ENCODE results near the gene GMEB2. TPM values are rescaled to one million over a fixed set of nuclear protein-coding genes. Genes with fewer than 3 reads are reported as not detected.
"Not testable (repeated sequence)": the region's sequence is repeated elsewhere in the genome, so short reads cannot be mapped to it uniquely, and the experiment has no call there.

Gene GMEB2
- total RNA-seq, 1 experiment from 2014 or later: 15.0 TPM

- no peak for DNase-seq (ENCODE audit: low spot score)
Observed at GRCh38 chr20:63573647-63574131, 53.2 kb downstream of the GMEB2 start.

GRCh38 chr20:63572788-63573646 lies 53.9 kb downstream of the GMEB2 start:
- DNase-seq (ENCODE audit: low spot score): no peak

- no peak for DNase-seq (ENCODE audit: low spot score)
Observed at GRCh38 chr20:63572071-63572787, 54.7 kb downstream of the GMEB2 start.

GRCh38 chr20:63571087-63571478 lies 55.8 kb downstream of the GMEB2 start:
- DNase-seq (ENCODE audit: low spot score): not testable (repeated sequence)

- no peak for DNase-seq (ENCODE audit: low spot score)
Observed at GRCh38 chr20:63570281-63571086, 56.4 kb downstream of the GMEB2 start.

- no peak for DNase-seq (ENCODE audit: low spot score)
Observed at GRCh38 chr20:63568986-63569949, 57.6 kb downstream of the GMEB2 start.

GRCh38 chr20:63568170-63568981 lies 58.5 kb downstream of the GMEB2 start:
- DNase-seq (ENCODE audit: low spot score): no peak

GRCh38 chr20:63567386-63568169 lies 59.3 kb downstream of the GMEB2 start:
- peak; percentile 35 for DNase-seq (ENCODE audit: low spot score)

- DNase-seq (ENCODE audit: low spot score): no peak
Observed at GRCh38 chr20:63567136-63567385, 59.8 kb downstream of the GMEB2 start.

GRCh38 chr20:63566395-63567135 lies 60.3 kb downstream of the GMEB2 start:
- no peak for DNase-seq (ENCODE audit: low spot score)

- no peak for DNase-seq (ENCODE audit: low spot score)
Observed at GRCh38 chr20:63565699-63566335, 61.1 kb downstream of the GMEB2 start.

- DNase-seq (ENCODE audit: low spot score): no peak
Observed at GRCh38 chr20:63565021-63565698, 61.7 kb downstream of the GMEB2 start.

- no peak for DNase-seq (ENCODE audit: low spot score)
Observed at GRCh38 chr20:63564036-63564810, 62.7 kb downstream of the GMEB2 start.

GRCh38 chr20:63563225-63563935 lies 63.5 kb downstream of the GMEB2 start:
- DNase-seq (ENCODE audit: low spot score): no peak

GRCh38 chr20:63562461-63563224 lies 64.3 kb downstream of the GMEB2 start:
- no peak for DNase-seq (ENCODE audit: low spot score)

Data from A172 (cell line).